HCEC 1CT (cell line): ENCODE data around the gene ARVCF.

ENCODE experiments used
- DNase-seq: peaks from one replicate; pipeline ENCODE4 v3.0.0-alpha.2; 2017

The ARVCF gene

GRCh38 chr22:19984851-19985811 is 31.5 kb downstream of the ARVCF start:
- DNase-seq: no peak

DNA sequence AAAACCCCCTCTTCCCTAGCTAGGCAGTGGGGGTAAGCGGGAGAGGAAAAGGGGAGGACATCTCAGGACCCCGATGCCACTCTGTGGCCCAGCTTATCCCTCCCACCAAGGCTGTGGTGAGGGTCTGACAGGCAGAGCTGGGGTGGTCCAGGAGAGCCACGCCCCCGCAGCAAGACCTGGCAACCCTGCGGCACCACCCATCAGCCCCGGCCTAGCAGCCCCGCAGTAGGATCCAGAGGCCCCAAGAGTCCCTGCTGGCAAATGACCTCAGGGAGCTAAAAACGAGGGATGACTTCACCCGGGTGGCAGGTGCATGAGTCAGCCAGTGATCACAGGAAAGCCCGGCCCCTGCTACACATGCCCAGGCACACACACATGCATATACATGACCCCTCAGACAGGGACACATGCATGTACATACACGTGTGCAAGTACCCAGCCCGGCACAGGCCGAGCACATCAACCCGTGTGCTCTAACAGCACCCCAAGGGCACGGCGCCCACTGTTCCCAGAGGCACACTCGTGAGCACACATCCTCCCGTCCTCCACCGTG is 32.3 kb downstream of the ARVCF start:
- peak; percentile 52 for DNase-seq

DNA sequence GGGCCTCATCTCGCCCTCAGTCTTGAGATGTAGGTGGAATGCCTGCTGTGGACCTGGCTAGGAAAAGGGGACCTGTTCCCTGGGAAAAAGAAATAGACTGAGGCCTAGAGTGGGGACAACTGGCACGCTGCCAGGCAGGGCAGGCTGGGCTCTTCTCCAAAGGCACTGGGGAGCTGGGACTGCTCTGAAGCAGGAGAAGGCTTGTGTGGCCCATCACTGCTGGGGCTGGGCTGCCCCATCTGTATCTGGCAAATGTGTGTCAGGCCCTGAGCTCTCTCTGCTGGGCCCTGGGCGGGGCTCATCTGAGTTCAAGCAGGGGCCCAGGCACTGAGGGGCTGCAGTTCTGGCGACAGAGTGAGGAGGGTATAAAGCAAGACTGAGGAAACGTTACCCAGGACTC is 32.9 kb downstream of the ARVCF start:
- no peak for DNase-seq

DNA sequence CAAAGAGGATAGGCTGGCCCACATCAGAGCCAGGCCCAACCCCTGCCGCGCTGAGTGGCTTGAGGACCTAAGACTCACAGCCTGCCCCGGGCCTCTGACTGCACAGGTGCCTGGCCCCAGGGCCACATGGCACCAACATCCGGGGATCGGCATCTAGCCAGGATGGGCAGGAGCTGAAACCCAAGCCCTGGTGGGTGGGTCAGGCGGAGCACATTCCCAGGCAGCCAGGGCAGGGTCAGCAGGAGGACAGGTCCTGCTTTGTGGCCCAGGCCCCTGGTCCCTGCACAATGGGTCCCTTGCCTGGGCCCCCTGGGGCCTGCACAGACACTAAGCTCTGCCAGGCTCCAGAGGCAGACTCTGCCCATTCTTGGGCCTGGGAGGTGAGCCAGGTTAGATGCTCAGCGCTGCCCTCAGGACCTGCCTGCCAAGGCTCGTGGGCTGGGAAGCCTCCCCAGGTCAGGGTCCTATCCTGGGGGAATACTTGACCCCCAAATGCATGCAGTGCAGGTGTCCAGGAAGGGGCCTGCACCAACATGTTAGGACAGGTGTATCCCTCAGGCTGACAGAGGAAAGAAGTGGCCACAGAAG is 33.5 kb downstream of the ARVCF start:
- no peak for DNase-seq

GRCh38 chr22:19981961-19982920 is 34.4 kb downstream of the ARVCF start:
- DNase-seq: no peak

GRCh38 chr22:19981171-19981960 is 35.3 kb downstream of the ARVCF start:
- no peak for DNase-seq

- no peak for DNase-seq
Observed at GRCh38 chr22:19980766-19981165, 35.9 kb downstream of the ARVCF start.

GRCh38 chr22:19979712-19980493 is 36.7 kb downstream of the ARVCF start:
- no peak for DNase-seq

DNA sequence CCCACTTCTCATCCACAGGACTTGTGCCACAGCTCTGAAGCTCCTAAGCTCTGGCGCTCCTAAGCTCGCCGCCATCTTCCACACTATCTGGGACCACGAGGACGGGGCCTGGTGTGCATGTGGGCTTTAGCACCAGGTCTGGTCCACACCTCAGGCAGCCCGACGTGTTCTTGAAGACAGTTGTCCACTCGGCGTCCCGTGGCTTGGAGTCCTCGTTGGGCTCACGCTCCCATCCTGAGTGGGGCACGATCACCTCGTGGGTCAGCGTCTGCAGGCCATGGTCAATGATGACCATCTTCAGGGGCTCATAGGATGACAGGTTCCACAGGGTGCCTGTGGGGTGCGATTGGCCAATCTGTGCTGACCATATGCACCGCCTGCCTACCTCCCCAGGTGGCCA is 37.9 kb downstream of the ARVCF start:
- no peak for DNase-seq

GRCh38 chr22:19977296-19978243 is 39.1 kb downstream of the ARVCF start:
- DNase-seq: no peak

DNA sequence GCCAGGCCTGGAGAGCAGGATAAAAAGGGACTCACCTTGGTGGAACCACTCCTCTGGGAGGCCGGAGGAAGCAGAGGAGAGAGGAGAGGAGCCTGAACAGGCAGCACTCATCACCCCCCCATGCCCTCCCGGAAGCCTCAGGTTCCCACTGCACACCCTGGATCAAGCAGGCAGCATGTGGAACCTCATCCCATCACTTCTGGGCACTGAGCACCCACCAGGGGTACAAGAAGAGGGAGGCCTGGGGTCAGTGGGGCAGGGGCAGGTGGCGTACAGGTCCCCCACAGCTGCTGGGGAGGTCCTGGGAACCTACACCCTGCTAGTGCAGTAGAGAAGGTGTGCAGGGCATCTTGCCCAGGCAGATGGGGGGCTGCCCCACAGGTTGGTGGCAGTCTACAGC is 40.0 kb downstream of the ARVCF start:
- DNase-seq: no peak

GRCh38 chr22:19975707-19976035 is 41.0 kb downstream of the ARVCF start:
- no peak for DNase-seq

DNA sequence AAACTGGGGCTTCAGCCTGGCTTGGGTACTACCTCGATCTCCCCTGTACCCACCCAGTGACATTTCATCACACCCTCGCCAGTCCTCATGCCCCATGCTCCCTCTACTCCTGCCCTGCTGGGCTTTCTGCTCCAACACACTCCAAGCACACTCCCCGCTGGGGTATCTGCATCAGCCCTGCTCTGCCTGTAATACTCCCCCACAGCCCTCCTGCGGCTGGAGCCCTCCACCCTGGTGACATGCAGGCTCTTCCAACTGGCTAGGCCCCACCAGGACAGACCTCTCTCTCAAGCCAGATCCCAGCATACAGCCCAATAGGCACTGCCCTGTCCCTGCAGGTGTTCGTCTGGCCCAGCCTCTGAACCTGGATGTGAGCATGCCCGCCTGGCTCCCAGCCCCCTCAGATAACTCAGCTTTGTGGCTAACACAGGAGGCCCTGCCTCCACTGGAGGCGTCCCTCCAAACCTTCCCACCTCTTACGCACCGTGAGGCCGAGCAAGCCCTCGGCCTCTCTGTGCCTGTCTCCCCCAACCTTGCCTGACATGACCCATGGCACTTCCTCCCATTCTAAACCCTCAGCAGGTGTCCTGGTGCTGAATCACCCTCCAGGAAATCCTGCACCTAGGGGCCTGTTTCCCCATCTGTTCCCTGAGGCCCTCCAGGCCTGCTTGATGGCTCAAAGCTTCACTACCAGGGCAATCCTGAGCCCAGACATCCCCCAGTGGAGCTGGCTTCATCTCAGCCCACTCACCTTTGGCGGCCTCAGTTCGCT is 41.5 kb downstream of the ARVCF start:
- DNase-seq: no peak

DNA sequence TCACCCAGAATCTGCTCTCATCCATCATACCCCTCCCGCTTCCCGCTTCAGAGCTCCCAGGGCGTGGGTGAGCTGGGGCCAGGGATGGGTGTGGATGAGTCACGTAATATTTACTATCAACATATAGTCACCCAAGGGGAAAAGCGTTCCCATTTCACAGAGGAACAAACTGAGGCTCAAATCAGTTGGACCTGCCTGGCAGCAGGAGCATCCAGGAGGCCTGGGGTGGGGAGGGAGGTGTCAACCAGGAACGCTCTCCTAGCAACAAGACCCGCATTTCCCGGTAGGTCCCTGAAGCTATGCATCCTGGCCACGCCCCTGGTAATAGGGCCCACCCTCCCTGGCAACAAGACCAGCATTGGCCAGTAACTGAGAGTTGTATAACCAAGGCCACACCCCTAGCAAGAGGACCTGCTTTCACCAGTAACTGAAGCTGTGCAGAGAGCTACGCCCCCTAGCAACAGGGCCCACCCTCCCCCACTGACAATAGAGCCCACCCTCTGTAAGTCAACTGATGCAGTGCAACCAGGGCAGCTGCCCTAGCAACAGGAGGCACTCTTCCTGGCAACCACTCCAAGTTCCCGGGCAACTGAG is 42.3 kb downstream of the ARVCF start:
- peak; percentile 24 for DNase-seq

DNA sequence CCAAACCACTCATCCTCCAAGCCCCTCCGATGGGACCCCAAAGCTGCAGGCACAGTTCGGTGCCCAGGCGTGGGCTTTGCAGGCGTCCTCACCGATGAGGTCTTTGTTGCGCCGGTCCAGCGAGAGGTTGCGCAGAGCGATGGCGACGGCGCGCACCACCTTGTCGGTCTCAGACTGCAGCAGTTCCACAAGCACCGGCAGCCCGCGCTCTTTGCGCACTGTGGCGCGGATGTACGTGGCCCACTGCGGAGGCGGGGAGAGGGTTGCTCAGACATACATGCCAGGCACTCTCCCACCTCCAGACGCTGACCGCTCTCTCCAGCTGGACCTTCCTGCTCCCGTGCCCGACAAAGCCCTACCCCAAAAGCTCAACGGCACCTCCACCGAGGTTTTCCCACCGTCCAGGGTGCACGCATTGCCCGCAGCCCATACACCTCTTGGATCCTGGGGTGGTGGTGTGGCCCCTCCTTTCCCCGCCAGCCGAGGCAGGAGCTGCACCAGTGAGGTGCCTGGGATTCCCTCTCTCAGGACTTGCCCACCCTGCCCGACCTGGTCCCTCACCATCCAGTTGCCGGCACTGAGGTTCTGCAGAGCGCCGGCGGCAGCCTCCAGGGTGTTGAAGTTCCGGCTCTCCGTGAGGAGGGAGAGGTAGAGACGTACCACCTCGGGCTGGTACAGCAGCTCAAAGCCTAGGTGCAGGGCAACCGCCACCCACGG is 42.9 kb downstream of the ARVCF start:
- DNase-seq: no peak

DNA sequence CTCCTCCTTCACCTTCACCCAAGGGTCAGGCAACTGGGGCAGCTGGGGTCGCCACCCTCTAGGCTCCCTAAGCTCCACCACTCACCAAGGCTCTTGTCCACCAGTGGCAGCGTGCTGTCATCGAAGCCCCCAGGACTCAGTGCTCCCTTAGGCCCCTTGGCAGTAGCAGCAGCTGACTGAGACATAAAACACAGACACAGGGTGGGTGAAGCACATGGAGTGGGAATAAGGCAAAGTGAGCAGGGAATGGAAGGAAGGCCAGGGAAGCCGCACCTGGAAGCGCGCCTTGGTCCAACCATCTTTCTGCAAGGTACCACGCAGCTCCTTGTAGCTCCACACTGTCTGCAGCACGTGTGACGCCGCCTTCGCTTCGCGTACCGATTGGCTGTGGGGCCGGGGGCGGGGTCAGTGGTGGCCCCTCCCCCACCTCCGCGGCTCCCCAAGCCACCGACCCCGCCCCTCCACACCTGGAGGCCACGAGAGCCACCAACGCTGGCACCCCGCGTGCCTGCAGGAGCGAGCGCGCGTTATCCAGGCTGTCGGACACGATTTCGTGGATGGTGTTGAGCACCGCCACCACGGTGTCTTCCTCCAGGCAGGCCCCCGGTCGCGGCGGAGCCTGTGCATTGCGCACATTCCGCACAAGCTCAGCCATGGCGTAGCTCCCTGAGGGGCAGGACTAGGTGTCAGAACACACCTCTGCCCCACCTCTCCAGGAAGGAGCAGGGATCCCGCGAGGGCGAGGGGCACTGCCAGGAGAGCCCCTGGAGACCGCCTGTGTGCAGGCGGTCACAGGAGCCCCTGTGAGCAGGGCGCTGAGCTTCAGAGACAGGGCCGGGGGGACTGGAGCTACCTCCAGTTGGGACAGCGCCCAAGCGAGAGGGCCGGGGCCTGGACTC is 43.7 kb downstream of the ARVCF start:
- no peak for DNase-seq

GRCh38 chr22:19972251-19972650 is 44.4 kb downstream of the ARVCF start:
- no peak for DNase-seq
